Measurements from ENCODE around the gene DPP10. TPM values are rescaled to one million over a fixed set of nuclear protein-coding genes. Genes with fewer than 3 reads are reported as not detected.

Gene DPP10
- total RNA-seq, 1 experiment from 2014 or later = not detected

GRCh38 chr2:115277366-115277765 lies 834.9 kb downstream of the DPP10 start:
- DNase-seq (ENCODE audit: low read depth) = no peak

- no peak for DNase-seq (ENCODE audit: low read depth)
These were observed 843.0 kb downstream of the DPP10 start for GRCh38 chr2:115285416-115285815.

- DNase-seq (ENCODE audit: low read depth) = no peak
These were observed 848.0 kb downstream of the DPP10 start for GRCh38 chr2:115290478-115290877.

- DNase-seq (ENCODE audit: low read depth) = no peak
These were observed 850.3 kb downstream of the DPP10 start for GRCh38 chr2:115292742-115293141.

- no peak for DNase-seq (ENCODE audit: low read depth)
These were observed 852.6 kb downstream of the DPP10 start for GRCh38 chr2:115294999-115295398.

GRCh38 chr2:115297056-115297455 lies 854.6 kb downstream of the DPP10 start:
- DNase-seq (ENCODE audit: low read depth) = no peak

- DNase-seq (ENCODE audit: low read depth) = no peak
These were observed 856.8 kb downstream of the DPP10 start for GRCh38 chr2:115299199-115299598.

- no peak for DNase-seq (ENCODE audit: low read depth)
These were observed 863.3 kb downstream of the DPP10 start for GRCh38 chr2:115305712-115306111.

GRCh38 chr2:115314119-115314518 lies 871.7 kb downstream of the DPP10 start:
- DNase-seq (ENCODE audit: low read depth) = no peak

GRCh38 chr2:115327061-115327460 lies 884.6 kb downstream of the DPP10 start:
- DNase-seq (ENCODE audit: low read depth) = no peak

GRCh38 chr2:115359550-115359949 lies 917.1 kb downstream of the DPP10 start:
- no peak for DNase-seq (ENCODE audit: low read depth)

- DNase-seq (ENCODE audit: low read depth) = no peak
These were observed 921.7 kb downstream of the DPP10 start for GRCh38 chr2:115364093-115364492.

- DNase-seq (ENCODE audit: low read depth) = no peak
These were observed 927.0 kb downstream of the DPP10 start for GRCh38 chr2:115369400-115369799.

- no peak for DNase-seq (ENCODE audit: low read depth)
These were observed 932.5 kb downstream of the DPP10 start for GRCh38 chr2:115374981-115375380.

- DNase-seq (ENCODE audit: low read depth) = no peak
These were observed 942.0 kb downstream of the DPP10 start for GRCh38 chr2:115384399-115384798.

GRCh38 chr2:115386465-115386864 lies 944.0 kb downstream of the DPP10 start:
- no peak for DNase-seq (ENCODE audit: low read depth)

- DNase-seq (ENCODE audit: low read depth) = no peak
These were observed 946.6 kb downstream of the DPP10 start for GRCh38 chr2:115389024-115389423.

GRCh38 chr2:115389898-115390565 lies 947.6 kb downstream of the DPP10 start:
- DNase-seq (ENCODE audit: low read depth) = no peak

GRCh38 chr2:115396579-115396978 lies 954.1 kb downstream of the DPP10 start:
- no peak for DNase-seq (ENCODE audit: low read depth)

GRCh38 chr2:115400940-115401339 lies 958.5 kb downstream of the DPP10 start:
- no peak for DNase-seq (ENCODE audit: low read depth)

GRCh38 chr2:115412501-115412900 lies 970.1 kb downstream of the DPP10 start:
- DNase-seq (ENCODE audit: low read depth) = no peak

- no peak for DNase-seq (ENCODE audit: low read depth)
These were observed 971.4 kb downstream of the DPP10 start for GRCh38 chr2:115413791-115414190.

GRCh38 chr2:115414466-115414865 lies 972.0 kb downstream of the DPP10 start:
- DNase-seq (ENCODE audit: low read depth) = no peak

GRCh38 chr2:115422004-115422634 lies 979.7 kb downstream of the DPP10 start:
- DNase-seq (ENCODE audit: low read depth) = no peak

Data from M059J (cell line).